C1 segment of cervical spinal cord (tissue), 14 donors: ENCODE results near the gene PRPH.
"Not testable (repeated sequence)": the region's sequence is repeated elsewhere in the genome, so short reads cannot be mapped to it uniquely, and the experiment has no call there.

Experiments used
- DNase-seq, 14 donors: peaks; one replicate each; lab custom pipeline; 2025; lab: John Stamatoyannopoulos, UW

Gene PRPH

DNA sequence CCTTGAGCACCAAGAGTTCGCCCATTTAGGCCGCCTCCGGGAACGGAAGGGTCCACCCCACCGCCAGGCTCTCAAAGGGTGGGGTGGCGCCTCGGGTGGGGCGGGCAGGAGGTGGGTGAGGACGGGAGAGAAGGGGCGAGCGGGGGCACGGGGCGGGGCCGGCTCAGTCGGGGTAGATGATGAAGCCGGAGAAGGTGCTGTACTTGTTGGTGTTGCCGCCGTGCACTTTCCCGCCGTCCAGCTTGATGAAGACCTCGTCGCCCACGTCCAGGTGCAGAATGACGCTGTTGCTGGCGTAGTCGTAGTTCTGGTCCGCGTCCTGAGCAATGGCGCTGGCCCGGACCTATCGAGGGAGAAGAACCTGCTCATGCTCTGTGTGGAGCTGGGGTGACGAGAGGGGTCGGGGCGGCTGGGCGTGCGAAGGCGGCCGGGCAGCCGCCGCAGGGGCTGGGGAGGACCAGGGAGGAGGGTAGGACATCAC lies 38.0 kb downstream of the PRPH start:
- DNase-seq, result no peak

DNA sequence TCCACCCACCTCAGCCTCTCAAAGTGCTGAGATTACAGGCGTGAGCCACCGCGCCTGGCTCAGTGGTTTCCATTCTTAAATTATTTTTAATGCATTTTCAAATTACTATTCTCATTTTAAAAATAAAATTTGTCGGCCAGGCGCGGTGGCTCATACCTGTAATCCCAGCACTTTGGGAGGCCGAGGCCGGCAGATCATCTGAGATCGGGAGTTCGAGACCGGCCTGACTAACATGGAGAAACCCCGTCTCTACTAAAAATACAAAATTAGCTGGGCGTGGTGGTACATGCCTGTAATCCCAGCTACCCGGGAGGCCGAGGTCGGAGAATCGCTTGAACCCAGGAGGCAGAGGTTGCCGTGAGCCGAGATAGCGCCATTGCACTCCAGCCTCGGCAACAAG lies 38.8 kb downstream of the PRPH start:
- DNase-seq, result not testable (repeated sequence)

DNA sequence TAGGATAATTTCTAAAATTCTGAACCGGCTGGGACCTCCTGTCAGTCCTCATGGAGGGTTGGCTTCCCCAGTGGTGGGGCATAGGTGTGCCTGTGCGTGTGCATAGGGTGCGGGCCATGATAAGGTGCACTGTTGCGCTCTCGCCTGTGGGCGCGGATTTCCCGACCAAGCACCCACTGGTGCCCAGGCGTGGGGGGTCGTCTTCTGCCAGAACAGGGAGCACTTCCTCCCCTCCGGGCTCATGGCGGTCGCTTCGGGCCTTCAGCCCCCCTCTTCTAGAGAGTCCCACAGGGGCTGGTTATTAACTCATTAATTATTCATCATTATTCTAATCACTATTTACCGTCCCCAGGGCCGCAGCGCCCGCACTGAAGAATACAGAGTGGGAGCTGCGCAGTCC lies 39.3 kb downstream of the PRPH start:
- no peak for DNase-seq

DNA sequence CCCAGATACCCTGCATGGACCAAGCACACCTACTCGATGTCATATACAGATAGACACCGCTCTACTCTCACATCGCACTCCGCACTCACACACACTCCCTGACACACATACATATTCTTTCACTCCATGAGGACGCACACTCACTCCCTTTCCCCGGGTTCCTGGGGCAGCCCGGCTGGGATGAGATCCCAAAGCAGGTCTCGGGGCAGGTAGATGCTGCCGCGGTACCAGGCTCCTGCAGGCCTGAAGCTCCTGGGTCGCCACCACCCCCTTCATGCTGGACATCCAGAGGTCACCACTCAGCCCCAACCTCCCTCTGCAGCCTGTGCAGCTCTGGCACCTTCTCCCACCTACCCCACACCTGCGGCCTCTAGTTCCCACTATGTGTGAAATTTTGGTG lies 39.7 kb downstream of the PRPH start:
- no peak for DNase-seq

DNA sequence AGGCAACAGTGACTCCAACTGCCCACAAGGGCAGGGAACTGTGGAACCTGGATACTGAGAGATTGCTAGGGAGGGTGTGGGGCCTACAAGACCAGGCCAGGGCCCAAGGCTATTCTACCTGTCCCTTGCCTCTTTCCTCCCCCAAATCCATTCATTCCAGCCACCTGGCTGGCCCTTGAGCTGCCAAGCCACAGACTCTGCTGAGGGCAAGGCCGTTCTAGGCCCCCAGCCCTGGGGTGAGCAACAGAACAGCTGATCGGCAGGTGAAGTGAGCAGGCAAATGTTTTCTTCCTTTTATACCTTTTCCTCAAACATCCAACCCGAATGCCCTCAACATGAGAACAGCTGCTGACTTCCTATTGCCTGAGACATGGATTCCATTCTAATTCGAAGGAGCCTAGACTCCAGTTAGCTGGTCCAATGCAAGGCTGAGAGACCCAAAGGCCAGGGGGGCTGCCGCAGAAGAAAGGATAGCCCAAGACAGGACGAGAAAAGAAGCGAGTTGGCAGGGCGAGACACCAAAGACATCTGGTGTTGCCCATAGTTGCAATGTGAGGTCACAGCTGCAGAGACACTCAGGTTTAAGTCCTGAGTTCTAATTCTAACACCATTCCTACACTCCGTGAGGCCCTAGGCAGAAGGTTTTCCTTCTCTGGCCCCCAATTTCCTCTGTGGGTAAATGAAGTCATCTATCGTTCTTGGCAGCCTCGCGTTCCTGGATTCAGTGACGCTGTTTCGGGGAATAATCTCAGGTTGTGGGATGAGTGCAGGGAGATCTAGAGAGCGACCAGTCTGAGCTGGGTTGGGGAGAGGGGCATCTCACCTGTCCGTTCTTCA lies 40.4 kb downstream of the PRPH start:
- no peak for DNase-seq

DNA sequence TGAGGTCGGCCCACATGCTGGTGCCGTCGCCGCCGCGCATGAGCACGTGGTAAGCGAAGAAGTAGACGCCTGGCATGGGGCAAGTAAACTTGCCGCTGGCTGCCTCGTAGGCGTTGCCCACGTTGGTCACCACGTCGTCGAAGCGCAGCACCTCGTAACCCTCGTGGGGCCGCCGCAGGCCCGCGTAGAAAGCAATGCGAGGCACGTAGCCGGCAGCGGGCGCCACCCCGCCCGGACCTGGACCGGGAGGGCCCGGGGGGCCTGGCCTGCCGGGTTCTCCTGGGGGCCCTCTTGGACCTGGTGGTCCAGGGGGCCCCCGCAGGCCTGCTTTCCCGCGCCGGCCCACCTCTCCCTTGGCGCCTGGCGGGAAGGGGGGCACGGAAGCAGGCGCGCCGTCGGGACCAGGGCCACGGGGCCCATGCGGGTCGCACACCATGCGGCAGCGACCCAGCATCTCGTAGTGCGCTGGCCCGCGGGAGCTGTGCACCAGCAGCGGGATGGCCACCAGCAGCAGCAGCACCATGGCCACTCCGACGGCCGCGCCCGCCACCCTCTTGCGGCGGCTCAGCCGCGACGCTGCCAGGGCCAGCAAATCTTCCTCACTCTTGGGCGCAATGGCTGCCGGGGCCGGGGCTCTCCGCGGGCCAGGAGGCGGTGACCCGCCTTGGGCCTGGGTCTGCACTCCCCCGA lies 41.2 kb downstream of the PRPH start:
- no peak for DNase-seq

DNA sequence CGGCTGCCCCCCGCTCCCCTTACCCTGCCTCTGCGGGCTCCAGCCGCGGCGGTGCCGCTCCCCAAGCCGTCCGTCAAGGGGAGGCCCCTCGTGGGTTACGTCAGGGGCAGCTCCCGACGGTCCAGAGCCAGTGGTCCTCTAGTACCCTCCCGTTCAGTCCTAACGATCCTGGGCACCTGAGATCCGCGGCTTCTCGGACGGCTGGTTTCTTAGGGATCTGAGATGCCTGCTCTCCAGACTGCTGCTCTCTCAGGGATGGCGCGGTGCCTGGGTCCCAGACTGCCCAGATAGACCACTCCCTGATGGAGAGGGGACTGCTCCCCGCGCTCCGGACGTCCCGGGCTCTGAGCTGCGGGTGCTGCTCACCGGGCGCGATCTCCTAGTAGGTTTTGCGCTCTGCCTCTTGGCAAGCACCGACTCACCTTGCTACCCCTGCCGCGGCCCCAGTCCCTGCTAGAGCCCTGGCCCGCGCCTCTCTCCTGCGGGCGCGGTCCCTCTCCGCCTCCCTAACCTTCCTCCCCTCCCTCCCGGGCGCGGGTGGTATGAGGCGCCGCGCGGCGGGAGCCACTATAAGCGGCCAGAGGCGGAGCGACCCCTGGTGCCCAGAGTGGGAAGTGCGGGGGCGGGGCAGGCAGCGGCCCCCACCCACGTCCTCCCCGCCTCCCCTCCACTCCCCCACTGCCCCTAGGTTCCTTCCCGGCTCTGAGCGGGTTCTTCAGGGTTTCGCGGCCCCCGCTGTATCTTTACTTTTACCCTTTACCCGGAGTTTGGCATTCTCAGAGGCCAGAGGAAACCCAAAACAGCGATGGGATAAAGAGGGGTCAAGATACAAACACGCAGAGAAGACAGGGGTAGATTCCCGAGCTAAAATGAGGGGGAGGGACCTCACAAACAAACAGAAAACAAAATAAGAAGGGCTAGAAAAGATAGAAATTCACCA lies 42.0 kb downstream of the PRPH start, which contains the start of gene C1QL4:
C1QL4 (minus strand) TSS at position 544 of the 940 bp plus-strand sequence. CDS start 711 bp downstream, outside the sequence.
- DNase-seq, result peak in 11 of 14 donors; percentile 16 to 82 (median 43)

DNA sequence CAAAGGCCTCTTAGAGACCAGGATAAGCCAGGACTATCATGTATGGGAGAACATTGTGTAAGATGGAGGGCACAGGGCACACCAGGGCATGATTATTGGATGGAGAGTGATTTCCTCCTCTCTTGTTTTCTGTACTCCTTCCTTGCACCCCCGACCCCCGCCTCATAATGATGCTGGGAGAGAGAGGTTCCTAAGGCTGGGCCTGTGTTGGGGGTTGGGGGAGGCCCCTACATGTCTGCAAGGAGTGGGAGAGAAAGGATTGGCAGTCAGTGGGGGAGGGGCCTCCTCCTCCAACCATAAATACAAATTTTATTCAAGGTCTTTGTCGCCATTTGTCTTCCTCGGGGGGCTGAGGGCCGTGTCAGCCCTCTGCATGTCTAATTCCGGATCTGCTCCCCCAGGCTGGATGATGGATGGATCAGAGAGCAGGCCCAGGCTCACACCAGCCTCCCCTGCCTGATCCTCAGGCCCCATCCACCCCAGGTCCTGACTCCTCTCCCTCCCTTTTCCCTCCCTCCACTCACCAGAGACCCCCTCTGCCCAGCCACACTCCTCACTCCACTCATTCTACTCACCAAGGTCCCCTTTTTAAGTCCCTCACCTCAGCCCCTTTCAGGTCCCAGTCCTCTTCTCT lies 44.0 kb downstream of the PRPH start:
- DNase-seq, result no peak

DNA sequence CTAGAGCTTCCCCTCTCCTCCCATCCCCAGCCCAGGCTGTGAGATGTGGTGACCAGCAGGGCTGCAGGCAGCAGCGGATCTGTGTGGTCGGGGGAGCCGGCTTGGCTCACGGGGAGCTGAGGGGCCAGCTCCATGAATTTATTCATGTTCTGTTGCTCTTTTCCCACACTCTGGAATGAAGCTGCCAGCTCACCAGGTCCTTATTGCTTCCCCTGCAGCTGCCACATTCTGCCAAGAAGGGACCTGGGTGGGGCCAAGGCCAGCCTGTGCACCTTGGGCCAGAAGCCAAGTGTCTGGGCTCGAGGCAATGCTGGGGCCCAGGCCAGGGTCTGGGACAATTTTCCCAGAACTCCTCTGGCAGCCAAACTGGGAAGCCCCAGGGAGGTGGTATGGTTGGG lies 44.5 kb downstream of the PRPH start:
- no peak for DNase-seq

DNA sequence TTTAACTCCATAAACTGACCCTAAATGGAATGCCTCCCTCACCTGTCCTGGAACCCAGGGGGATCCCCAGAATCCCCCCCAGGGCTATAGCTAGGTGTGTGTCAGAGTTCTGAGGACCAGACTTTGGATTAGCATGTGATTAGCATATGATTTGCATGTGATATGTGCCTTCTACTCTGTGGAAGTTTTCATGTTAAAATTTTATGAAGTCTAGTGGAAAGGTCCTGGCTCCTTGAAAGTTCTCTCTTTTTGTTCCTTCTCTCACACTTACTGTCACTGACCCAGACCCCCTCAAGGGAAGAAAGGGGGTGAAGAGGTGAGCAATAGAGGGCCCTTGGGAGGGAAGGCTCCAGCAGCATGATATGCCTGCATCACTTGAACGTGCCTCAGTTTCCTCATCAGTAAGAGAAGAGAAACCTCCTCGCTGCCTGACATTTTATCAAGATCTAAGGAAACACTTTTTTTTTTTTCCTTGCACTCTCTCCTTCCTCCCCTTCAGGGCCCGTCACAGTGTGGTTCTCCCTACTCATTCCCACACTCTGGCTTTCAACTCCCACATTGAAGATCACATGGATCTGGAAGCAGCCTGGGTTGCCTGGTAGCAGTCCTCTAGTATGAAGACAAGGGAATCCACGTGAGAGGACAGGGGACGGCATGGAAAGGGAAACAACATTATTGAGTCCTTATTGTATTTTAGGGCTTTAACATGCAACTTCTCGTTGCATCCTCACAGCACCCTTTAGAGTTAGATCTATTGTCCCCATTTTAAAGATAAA lies 45.3 kb downstream of the PRPH start:
- DNase-seq, result no peak

DNA sequence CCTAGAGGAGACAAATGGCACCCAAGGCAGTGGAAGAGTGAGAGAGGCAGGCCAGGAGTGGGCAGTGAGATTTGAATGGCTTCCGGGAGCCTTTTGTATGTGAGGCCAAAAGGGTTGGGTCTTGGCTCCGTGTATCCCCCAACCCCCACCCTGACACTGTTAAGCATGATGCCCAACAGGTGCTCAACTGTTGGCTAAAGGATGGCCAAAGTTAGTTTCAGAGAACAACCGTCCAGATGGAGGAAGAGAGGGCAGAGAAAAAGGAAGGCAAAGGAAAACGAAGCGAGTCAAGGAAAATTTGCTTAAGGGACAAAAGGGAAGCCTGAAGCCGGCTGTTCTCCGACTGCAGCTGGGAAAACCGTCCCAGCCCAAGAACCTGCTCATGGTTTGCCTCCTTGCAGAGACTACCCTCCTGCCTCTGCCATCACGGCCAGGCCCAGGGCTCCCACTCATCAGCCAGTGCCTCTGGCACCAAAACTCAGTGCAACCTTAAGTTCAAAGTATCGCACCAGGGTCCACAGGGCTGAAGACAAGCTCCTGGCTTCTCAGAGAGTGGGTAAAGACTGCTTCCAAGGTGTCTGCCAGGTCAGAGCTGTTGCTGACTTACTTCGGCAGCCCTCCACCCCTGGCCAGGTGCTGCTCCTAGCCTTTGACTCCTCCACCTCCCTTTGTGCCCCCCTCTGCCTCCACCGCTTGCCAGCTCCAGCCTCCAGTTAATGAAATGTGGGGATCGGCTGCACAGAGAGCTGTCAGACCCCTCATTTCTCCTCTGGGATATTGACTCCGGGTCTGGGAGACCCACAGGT lies 46.2 kb downstream of the PRPH start:
- no peak for DNase-seq

DNA sequence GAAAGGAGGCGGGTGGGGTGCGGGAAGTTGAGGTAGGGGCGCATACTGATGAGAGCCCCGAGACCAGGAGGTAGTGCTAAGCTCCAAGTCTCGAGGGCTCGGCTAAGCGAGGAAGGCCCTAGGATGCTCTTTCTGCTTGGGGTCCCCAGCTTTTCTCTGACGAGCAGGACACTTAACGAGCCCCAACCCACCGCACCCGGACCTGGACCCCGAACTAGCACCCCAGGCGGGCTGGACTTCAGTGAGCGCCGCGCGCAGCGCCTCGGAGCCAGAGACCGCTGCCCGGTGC lies 46.8 kb downstream of the PRPH start:
- no peak for DNase-seq

DNA sequence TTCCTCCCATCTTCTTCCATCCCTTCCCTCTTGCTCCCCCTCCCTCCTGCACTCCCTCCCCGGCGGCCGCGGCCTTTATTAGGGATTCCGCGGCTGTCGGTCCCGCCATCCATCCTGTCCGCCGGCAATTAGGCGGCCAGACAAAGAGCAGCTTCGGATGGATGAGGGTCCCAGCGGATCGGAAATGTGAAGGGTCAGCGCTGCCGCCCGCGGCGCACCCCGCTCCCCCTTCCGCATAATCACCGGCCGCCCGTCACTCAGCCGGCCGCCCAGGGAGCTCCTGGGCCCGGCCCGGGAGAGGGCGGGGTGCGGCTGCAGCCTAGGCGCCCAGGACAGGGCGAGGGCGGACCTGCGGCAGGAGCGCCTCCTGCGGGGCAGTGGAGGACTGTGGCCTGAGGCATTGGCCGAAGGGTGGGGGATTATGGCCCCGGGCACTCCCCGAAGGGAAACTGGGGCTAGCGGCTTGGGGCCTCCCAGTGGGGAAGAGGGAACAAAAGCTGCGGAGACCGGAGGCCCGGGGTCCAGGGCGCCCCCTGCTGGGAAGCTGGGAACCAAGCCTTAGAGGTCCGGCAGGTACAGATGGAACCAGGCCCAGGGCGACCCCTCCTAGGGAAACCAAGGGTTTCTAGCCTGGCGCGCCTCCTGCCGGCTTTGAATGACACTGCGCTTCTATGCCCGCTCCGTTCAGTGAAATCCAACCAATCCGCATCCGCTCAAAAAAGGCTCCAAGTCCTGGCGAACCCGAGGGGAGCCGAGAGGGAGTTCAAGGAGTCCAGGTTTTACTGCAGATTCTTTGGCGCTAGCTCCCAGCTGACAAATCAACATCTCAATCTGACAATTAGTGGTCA lies 47.3 kb downstream of the PRPH start:
- peak in 11 of 14 donors; percentile 24 to 72 (median 50) for DNase-seq

DNA sequence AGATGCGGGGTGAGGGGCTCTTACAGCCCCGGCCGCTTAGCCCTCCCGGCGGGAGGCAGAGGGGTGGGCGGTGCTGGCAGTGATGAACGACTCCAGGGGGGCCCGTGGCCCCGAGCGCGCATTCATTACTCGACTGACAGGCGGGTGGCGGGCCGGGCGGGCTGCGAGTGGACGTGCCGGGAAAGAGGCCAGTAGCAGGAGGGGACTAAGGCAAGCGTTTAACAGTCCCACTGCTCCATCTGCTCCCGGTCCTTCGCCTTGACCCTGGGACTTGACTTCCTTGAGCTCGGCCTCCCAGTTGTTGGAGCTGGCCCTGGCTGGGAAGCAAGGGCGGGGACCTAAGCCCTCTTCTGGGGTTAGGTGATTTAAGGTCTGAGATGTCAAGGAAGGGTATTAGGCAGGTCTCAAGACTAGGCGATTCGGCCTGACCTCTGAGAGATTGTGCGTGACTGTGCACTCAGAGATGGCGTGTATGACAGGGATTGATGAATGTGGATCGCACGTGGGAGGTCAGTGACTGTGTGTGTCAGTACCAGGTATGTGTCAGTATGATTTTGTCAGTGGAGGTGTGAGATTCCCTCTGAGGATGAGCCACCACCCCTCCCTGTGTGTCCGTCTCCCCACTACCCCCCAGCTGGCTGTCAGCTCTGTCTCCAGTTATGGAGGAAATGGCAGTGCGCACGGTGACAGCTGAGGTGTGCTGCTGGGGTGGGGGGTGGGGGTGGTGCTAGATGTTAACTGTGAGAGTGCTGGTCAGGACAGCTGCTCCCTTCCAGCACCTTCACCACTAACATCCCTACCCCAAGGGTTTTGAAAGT lies 48.2 kb downstream of the PRPH start:
- peak in 1 of 14 donors; percentile 43 for DNase-seq

DNA sequence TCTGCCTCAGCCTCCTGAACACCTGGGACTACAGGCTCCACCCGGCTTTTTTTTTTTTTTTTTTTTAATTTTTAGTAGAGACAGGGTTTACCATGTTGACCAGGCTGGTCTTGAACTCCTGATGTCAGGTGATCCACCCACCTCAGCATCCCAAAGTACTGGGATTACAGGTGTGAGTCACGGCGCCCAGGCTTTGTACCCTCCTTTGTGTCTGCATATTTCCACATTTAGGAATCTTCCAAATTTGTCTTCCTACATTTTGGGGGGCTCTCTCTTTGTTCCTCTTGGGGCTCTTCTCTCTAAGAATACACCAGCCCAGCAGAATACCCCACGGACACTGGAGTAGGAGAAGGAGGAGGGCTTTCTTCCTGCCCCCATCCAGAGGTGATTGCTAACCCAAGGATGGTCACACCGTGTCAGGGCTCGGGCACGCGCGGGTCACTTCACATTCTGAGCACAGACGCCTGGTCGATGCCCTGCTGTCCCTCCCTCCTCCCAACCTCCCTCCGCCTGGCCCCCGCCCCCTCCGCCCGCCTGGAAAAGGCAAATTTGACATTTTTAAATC lies 49.6 kb downstream of the PRPH start:
- DNase-seq, result no peak

DNA sequence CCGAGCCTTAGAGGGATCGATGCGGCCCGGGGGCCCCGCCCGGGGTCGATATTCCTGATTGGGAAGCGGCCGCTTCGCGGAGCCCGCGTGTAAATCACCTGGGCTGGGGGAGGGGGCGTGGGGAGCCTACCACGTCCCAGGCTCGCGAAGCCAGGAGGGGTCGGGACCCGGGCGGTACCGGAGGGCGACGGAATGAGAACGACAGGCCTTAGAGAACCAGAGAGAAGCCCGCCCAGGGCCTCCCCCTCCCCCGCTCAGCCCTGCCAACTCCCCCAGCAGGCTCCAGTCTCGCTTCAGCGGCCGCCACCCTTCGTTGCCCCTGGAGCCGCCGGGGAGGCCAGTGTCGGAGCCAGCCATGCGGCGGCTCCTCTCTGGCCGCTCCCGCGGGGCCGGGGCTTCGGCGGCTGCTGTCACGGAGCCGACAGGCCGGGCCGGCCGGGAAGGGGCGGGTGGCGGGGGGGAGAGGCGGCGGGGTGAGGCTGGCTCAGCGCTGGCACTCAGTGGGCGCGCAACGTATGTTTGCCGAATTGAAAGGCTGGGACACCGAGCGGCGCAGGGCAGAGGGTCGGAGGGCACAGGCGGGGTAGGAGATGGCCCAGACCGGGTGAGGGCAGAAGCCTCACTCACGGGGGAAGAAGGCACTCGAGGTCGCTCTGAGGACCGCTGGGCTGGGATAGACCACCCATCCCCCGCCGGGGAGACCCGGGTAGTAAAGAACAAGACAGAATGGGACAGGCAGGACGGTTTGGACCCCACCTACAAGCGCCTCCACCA lies 50.3 kb downstream of the PRPH start:
- DNase-seq, result peak in 2 of 14 donors; percentile 41 to 55
